Measurements from ENCODE around the gene CD200R1.
"Not testable (repeated sequence)": the region's sequence is repeated elsewhere in the genome, so short reads cannot be mapped to it uniquely, and the experiment has no call there.

The CD200R1 gene

DNA sequence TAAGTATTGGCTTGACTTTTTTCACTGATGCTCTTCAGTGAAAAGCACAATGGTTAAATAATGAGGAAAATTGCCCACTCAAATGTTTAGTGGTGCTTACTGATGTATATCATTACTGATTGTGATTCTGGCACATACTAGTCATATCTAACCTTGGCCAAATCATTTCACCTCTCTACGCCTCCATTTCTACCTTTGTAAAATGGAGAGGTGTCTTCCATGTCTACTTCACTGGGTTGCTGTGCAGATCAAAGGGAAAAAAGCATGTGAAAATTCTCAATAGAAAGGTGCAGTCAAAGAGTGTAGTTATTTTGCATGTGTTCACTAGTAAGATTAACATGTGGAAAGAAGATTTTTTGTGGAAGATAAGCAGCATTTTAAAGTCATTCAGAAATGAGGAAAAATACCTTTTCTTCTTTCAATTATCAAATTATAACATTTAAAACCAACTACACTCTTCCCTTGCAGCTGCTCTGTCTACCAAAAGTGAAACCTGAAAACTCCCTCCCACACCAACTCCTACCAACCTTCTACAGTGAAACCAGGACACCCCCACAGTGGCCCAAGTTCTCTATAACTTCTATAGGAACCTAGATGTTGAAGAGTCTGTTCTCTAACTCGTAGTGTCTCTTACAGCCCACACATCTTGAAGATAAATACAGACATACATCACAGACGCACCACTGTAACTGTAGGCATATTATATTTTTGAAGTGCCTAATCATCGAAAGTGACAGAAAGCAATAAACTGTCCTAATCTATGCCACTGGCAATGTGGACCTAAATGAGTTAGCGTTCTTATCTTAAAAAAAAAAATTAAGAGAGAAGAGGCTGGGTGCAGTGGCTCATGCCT lies 1.4 kb downstream of the CD200R1 start:
- no peak for DNase-seq

DNA sequence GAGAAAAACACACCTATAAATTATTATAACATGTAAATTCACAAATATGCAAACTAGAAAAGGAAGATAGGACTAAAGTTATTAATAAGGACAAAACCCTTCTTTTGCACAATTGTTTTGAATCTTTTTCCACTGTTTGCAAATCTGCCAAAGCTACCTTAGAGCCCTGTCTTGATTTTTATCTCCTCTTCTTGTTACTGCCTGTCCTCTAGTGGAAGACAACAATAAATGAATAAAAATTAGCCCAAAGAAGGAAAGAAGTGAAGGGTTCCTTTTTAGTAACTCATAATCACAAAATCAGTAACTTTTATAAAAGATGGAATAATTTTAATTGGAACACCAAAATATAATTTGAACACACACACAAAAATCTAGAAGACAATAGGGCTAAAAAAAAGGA lies 2.7 kb downstream of the CD200R1 start:
- no peak for DNase-seq

DNA sequence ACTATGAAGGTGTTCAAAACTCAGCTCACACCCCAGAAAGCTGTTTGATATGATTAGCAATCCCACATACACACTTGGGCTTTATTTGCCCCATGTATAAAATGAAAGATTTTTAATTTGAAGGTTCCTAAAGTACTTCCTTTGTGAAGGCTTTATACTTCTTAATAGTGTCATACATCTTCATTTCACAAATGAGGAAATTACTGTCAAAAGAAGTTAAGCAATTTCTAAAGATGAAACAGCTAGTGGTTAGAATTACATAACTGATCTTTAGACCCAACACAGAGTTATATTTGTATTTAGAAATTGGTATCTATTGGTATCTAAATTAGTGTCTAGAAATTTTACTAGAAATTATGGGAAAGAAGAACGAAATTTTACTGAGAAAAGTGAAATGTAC lies 7.1 kb downstream of the CD200R1 start:
- no peak for DNase-seq

DNA sequence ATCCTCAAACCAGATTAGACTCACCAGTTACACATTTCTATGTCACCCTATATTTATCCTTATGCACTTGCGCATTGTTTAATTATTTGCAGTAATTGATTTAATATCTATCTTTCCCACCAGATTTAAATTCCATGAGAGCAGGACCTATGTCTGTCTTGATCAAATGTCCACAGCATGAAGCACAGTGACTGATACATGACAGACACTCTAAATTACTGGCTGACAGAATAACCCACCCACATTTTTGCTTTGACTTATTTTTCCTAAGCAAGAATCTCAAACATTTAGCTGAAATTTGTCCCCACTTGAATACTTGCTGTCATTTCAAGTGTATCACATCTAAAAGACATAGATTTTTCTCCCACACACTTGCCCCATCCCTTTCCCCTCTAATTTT lies 7.5 kb downstream of the CD200R1 start:
- no peak for DNase-seq

DNA sequence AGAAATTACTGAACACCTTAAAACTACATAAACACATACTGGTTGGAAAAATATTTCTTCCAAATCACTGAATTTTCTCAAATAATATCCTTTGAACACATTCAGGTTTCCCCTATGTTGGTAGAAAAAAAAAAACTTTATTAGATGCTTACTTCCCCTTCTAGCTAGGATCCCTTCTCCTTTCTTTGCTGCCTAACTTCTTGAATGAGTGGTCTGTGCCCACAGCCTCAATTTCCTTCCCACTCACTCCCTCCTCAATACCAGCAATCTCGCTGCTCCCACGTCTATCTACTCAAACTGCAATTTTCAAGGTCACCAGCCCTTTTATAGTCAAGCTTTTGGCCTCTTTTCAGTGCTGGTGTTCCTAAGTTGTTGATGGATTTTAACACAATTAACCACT lies 8.3 kb downstream of the CD200R1 start:
- no peak for DNase-seq

GRCh38 chr3:112965656-112966055 lies 9.2 kb downstream of the CD200R1 start:
- DNase-seq = no peak

GRCh38 chr3:112963683-112964082 lies 11.2 kb downstream of the CD200R1 start:
- DNase-seq = no peak

GRCh38 chr3:112958811-112959560 lies 15.9 kb downstream of the CD200R1 start:
- DNase-seq = no peak

DNA sequence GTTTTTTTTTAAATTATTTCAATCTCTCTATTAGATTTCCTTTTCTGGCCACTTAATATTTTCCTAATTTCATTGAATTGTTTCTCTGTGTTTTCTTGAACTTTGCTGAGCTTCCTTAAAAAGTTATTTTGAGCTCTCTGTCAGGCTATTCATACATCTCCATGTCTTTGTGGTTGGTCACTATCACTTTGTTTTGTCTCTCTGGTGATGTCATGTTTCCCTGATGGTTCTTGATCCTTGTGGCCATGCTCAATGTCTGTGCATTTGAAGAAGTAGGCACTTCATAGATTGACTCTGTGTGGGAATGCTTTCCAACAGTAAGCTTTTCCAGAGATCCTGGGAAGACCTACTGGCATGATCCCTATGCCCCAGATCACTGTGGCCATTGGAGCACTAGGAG lies 18.6 kb downstream of the CD200R1 start:
- DNase-seq = no peak

DNA sequence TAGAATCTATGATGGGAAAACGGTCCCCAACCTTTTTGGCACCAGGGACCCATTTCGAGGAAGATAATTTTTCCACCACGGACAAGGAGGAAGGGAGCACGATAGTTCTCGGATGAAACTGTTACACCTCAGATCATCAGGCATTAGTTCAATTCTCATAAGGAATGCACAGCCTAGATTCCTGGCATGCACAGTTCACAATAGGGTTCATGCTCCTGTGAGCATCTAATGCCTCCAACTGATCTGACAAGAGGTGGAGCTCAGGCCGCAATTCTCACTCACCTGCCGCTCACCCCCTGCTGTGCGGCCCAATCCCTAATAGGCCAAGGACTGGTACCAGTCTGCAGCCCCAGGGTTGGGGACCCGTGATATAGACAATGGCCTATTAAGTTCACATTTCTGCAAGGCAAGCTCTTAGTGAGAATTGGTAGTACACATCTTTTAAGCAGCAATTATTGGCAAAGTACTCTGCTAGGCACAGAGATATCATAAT lies 26.5 kb downstream of the CD200R1 start:
- DNase-seq = no peak

DNA sequence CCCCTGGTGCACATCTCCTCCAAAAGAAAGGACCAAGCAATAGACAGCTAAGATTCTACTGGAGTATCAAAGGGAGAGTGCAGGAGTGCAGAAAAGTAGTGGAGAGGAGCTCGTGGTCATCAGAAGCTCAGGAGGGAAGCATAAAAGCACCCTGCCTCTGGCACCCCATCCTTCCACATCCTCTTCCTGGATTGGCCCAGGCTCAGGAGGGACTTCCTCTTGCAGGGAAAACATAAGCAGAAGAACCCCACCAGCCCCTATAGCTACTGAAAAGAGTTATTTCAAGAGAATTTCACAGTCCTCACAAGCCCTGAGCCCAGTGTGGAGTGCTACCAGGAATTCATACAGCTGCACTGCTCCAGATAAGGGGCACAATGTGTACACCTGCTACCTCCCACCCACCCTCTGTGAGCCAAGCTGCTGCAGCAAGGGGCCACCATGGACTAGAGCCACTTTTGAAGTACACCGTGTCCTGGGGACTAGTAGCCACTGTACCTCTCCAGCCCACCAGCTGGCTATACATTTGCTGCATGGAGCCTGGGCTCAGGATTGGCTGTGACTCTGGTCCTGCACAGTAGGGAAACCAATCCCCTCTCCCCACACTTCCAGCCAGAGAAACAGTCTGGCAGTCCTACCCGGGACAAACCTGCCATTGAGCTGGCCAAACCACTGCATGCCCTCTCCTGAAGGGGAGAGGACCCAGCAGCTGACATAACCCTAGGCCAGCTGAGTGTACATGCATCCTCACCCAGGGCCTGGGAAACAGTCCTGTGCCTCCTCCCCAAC lies 43.0 kb downstream of the CD200R1 start:
- DNase-seq = no peak

DNA sequence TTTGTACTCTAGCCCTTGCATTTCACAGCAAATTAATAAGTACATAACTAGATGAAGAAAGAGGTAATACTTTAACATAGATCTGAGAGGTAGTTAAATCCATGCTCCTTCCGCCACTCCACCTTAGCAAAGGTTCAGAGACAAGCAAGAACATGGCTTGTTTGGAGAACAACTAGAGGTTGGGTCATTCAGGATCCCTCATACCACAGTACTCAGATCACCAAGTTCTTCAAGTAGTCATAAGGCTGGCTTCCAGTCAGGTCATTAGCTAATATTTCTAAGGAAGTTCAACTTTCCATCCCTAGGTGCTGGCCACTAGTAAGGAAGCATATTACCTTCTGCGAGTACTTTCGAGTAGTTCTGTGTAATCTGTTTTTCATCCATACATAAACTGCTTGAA lies 44.1 kb downstream of the CD200R1 start:
- DNase-seq = no peak

DNA sequence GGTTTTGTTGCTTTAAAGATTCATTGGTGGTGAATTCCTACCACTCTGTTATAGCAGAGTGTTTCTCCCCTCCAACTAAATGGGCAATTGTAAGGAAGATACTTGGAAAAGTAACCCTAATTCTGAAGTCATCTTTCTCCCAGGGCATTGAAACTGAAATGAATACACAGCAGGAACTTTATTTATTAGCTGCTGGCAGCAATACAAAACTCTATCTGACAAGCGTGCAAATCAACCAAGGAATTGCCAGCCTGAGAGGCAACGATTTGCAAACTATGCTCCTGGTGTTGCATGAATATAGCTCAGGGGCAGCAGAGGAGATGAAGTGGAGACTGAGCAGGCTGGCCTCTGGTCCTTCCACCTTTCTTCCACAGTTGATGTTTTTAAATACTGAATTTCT lies 48.9 kb downstream of the CD200R1 start:
- DNase-seq = no peak

GRCh38 chr3:112925560-112925959 lies 49.3 kb downstream of the CD200R1 start:
- DNase-seq = no peak

GRCh38 chr3:112919541-112919940 lies 55.4 kb downstream of the CD200R1 start:
- not testable (repeated sequence) for DNase-seq

GRCh38 chr3:112908252-112908651 lies 66.7 kb downstream of the CD200R1 start:
- DNase-seq = peak; percentile 19

DNA sequence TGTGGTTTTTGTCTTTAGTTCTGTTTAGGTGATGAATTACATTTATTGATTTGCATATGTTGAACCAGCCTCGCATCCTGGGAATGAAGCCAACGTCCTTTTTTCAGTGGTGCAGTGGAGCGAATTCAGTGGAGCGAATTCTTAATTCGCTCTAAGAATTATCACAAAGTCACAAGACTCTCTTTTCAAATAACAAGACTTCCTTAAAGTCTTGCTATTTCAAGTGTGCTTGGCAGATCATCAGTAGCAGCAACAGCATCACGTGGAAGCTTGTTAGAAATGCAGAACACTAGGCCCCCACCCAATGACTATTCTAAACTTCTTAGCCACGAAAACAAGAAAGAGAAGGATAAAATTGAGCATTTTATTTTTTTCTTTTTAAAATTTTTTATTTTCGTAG lies 70.1 kb downstream of the CD200R1 start:
- DNase-seq = no peak

- no peak for DNase-seq
Measured at GRCh38 chr3:112900113-112900512, 74.8 kb downstream of the CD200R1 start.

DNA sequence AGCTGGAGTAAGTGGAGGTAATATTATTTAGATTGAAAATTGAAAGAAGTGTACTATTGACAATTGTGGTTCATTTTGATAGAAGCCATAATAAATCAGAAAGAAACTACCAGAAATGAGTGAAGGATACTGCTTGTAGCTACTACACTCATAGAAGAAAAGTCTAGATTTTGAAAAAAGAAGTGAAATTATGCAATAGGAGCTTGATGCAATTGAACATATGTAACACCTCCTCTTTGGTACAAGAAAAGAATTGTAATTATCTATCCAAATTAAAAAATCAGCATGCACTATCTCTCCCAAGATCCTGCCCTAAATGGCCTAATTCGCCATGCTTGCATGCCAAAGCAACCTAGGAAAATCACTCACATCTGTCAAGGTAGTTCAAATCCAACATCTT lies 77.1 kb downstream of the CD200R1 start:
- DNase-seq = no peak

DNA sequence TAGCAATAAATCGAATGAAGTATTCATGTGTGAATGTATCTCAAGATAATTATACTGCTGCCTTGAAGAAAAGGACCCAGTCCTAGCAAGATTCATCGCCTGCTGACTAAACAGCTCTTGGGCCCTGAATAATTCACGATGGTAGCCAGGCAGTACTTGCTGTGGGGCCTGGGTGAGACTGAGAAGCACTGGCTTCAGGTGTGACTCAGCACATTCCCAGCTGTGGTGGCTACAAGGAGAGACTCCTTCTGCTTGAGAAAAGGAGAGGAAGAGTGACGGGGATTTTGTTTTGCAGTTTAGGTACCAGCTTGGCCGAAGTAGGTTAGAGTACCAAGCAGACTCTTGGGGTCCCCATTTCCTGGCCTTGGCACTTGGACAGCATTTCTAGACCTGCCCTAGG lies 80.6 kb downstream of the CD200R1 start:
- DNase-seq = no peak

DNA sequence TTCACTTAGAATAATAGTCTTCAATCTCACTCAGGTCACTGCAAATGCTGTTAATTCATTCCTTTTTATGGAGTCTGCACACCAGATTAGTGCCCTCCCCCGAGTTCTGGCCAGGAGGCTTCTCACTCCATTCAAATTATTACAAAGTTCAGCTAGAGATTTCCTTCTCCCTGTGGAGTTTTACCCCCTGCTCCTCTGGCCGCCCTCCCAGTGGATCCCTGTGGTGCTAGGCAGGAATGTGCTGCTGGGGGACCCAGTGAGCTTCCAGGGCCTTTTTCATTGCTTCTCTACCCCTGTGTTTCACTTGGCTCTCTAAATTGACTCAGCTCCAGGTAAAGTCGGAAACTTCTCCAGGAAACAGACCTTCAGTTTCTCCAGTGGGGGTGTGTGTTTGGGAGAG lies 85.5 kb downstream of the CD200R1 start:
- DNase-seq = no peak

GRCh38 chr3:112888381-112889085 lies 86.4 kb downstream of the CD200R1 start:
- no peak for DNase-seq

All from NCI-H2081 treated with DMSO at 0.1 percent for 48 hours (cell line).